SU-DHL-6 (cell line): ENCODE results near the gene RASGRF2.

ENCODE experiments used
- CTCF ChIP-seq: fragments of 200-600 bp; sonication (generic); IDR thresholded peaks from one replicate; pipeline ENCODE4 v1.5.1; 2017; ENCODE audit warnings: antibody characterized with exemption, mild to moderate bottlenecking, low read length, moderate library complexity; ENCODE audit not compliant: insufficient read depth, poor library complexity, severe bottlenecking
- EZH2phosphoT487 ChIP-seq: fragments of 200-600 bp; sonication (generic), shearing (Covaris generic); conservative IDR thresholded peaks from 2 replicates; pipeline ENCODE4 v1.6.1; 2018; ENCODE audit warnings: mild to moderate bottlenecking, antibody characterized with exemption, low read length, moderate library complexity, mixed read lengths

GRCh38 chr5:81006231-81006630 is 46.1 kb downstream of the RASGRF2 start:
- no peak for TF ChIP-seq CTCF
- no peak for TF ChIP-seq EZH2phosphoT487
